Muscle of back (tissue), 11 donors: Measurements from ENCODE around the gene DGKI. TPM values are rescaled to one million over a fixed set of nuclear protein-coding genes. Genes with fewer than 3 reads are reported as not detected.
A peak's percentile ranks its signal among the peaks of the same experiment; 100 is the strongest.

Source experiments
- DNase-seq, 3 donors: peaks; one replicate each; pipeline versions ENCODE4 v3.0.0 to v3.0.0-alpha.2; 2013
- polyA plus RNA-seq, 10 donors: library from polyadenylated mRNA; unstranded; fragments of 120-200 nt; gene quantifications; one replicate each; pipeline ENCODE4 v1.2.1, GENCODE V29; 2013; ENCODE audit not compliant: insufficient read length in 10 of 10

Gene DGKI
- polyA plus RNA-seq, 10 donors, result 0.44 to 1.5 (median 0.66) TPM

GRCh38 chr7:137658190-137658900 is 188.4 kb downstream of the DGKI start:
- DNase-seq, result peak in 1 of 3 donors; percentile 10

GRCh38 chr7:137657476-137658189 is 189.1 kb downstream of the DGKI start:
- no peak for DNase-seq

- DNase-seq, result no peak
Observed at GRCh38 chr7:137656850-137657232, 189.9 kb downstream of the DGKI start.

- peak; percentile 67 to 86 (median 80) for DNase-seq
Observed at GRCh38 chr7:137656227-137656849, 190.4 kb downstream of the DGKI start.

- DNase-seq, result peak in 1 of 3 donors; percentile 13
Observed at GRCh38 chr7:137655804-137656203, 191.0 kb downstream of the DGKI start.

- DNase-seq, result no peak
Observed at GRCh38 chr7:137652721-137653120, 194.1 kb downstream of the DGKI start.

- DNase-seq, result no peak
Observed at GRCh38 chr7:137647905-137648565, 198.7 kb downstream of the DGKI start.

GRCh38 chr7:137642472-137642871 is 204.3 kb downstream of the DGKI start:
- DNase-seq, result peak in 1 of 3 donors; percentile 18

GRCh38 chr7:137642031-137642430 is 204.7 kb downstream of the DGKI start:
- DNase-seq, result no peak

GRCh38 chr7:137636376-137636775 is 210.4 kb downstream of the DGKI start:
- no peak for DNase-seq

GRCh38 chr7:137635874-137636273 is 210.9 kb downstream of the DGKI start:
- DNase-seq, result no peak

GRCh38 chr7:137635132-137635531 is 211.6 kb downstream of the DGKI start:
- DNase-seq, result no peak

GRCh38 chr7:137634356-137634755 is 212.4 kb downstream of the DGKI start:
- no peak for DNase-seq

- DNase-seq, result no peak
Observed at GRCh38 chr7:137633133-137633532, 213.6 kb downstream of the DGKI start.

- no peak for DNase-seq
Observed at GRCh38 chr7:137628216-137628615, 218.6 kb downstream of the DGKI start.

- peak; percentile 16 to 64 (median 38) for DNase-seq
Observed at GRCh38 chr7:137626469-137627067, 220.2 kb downstream of the DGKI start.

GRCh38 chr7:137625197-137625596 is 221.6 kb downstream of the DGKI start:
- no peak for DNase-seq

GRCh38 chr7:137619181-137619580 is 227.6 kb downstream of the DGKI start:
- DNase-seq, result no peak

GRCh38 chr7:137618748-137619147 is 228.0 kb downstream of the DGKI start:
- DNase-seq, result no peak

GRCh38 chr7:137613006-137613525 is 233.7 kb downstream of the DGKI start:
- DNase-seq, result no peak

- no peak for DNase-seq
Observed at GRCh38 chr7:137611606-137612005, 235.2 kb downstream of the DGKI start.

GRCh38 chr7:137609500-137609899 is 237.3 kb downstream of the DGKI start:
- DNase-seq, result no peak
